Prostate gland (tissue), 2 donors: ENCODE measurements around the gene CNTN4. TPM values are rescaled to one million over a fixed set of nuclear protein-coding genes. Genes with fewer than 3 reads are reported as not detected.

Experiments used
- DNase-seq: peaks from one replicate; pipeline ENCODE4 v3.0.0-alpha.2; 2019; ENCODE audit warnings: low spot score
- H3K27ac ChIP-seq, 2 donors: fragments of 200-600 bp; sonication (generic); 2 replicates each; pipeline ENCODE4 v1.5.1; 2017 to 2019
- H3K27me3 ChIP-seq: fragments of 200-600 bp; sonication (generic); replicated peaks from 2 replicates; pipeline ENCODE4 v1.5.1; 2019; ENCODE audit not compliant: insufficient read depth
- H3K36me3 ChIP-seq, 2 donors: fragments of 200-600 bp; sonication (generic); 1 replicate in 1 of 2; 2 replicates in 1 of 2; pipeline versions ENCODE4 v1.5.1 to v1.8.1; 2017 to 2019
- H3K4me1 ChIP-seq: fragments of 200-600 bp; sonication (generic); replicated peaks from 2 replicates; pipeline ENCODE4 v1.5.1; 2019
- H3K4me3 ChIP-seq, 2 donors: fragments of 200-600 bp; sonication (generic); 2 replicates each; pipeline ENCODE4 v1.5.1; 2017 to 2019
- H3K9me3 ChIP-seq: fragments of 200-600 bp; sonication (generic); 2 replicates; pipeline ENCODE4 v1.5.1; 2017
- CTCF ChIP-seq, 4 experiments: fragments of 200-600 bp in 2 of 4; fragments of 450-650 bp in 2 of 4; sonication (generic) in 2 of 4; IDR thresholded peaks; 1 replicate in 3 of 4; 2 replicates in 1 of 4; pipeline ENCODE4 v1.5.1; 2016 to 2019; ENCODE audit warnings: antibody characterized with exemption in 4 of 4, mild to moderate bottlenecking in 2 of 4, moderate library complexity in 2 of 4
- POLR2A ChIP-seq: fragments of 450-650 bp; IDR thresholded peaks from one replicate; pipeline ENCODE4 v1.6.1; 2016; ENCODE audit warnings: antibody characterized with exemption, mild to moderate bottlenecking
- POLR2AphosphoS5 ChIP-seq: sonication (generic); formaldehyde crosslinking; IDR thresholded peaks from one replicate; pipeline ENCODE4 v1.6.1; 2017; ENCODE audit warnings: antibody characterized with exemption
- WGBS: methylation state at CpG from one replicate; pipeline ENCODE4 v1.1.5; 2018; 5-methylcytosine and 5-hydroxymethylcytosine counted together
- intact Hi-C: fragments of 100-400 bp; cut with DNase I; formaldehyde crosslinking; loops from one replicate; pipeline ENCODE4 v1.14.2; 2022
- total RNA-seq, 2 donors: library from RNA; depleted of rRNA; stranded (reverse); fragments of >200 nt; gene quantifications; one replicate each; pipeline ENCODE4 v1.1.0, GENCODE V29; 2016

CNTN4 gene
- total RNA-seq, 2 donors from 2014 or later, result 1.5 to 5.7 TPM

GRCh38 chr3:2266606-2267005, 167.9 kb downstream of the CNTN4 start:
- Histone ChIP-seq H3K4me3 (no peak overlapping the region), H3K36me3 (no peaks in the 10 kb centered on the region), H3K4me1 (no peaks in the 10 kb centered on the region), H3K27me3 (no peaks in the 10 kb centered on the region), H3K9me3 (no peaks in the 10 kb centered on the region), H3K27ac (no peak overlapping the region)
- 42% methylated on average over 1 of the region's 1 CpG for WGBS
- no peak for DNase-seq
- intact Hi-C loops, result no loop called here
- TF ChIP-seq POLR2A (no peak), POLR2AphosphoS5 (no peak), CTCF (IDR thresholded peaks at IDR 0.05) (no peak)

GRCh38 chr3:2268779-2269178, 170.1 kb downstream of the CNTN4 start:
- WGBS, result 56% methylated on average over 3 of the region's 3 CpGs
- Histone ChIP-seq H3K9me3 (no peaks in the 10 kb centered on the region), H3K27ac (no peak overlapping the region), H3K27me3 (no peaks in the 10 kb centered on the region), H3K36me3 (no peaks in the 10 kb centered on the region), H3K4me1 (no peaks in the 10 kb centered on the region), H3K4me3 (no peak overlapping the region)
- intact Hi-C loops, result no loop called here
- TF ChIP-seq POLR2A, result no peak
- no peak for TF ChIP-seq POLR2AphosphoS5
- no peak for TF ChIP-seq CTCF (IDR thresholded peaks at IDR 0.05)
- DNase-seq, result no peak

DNA sequence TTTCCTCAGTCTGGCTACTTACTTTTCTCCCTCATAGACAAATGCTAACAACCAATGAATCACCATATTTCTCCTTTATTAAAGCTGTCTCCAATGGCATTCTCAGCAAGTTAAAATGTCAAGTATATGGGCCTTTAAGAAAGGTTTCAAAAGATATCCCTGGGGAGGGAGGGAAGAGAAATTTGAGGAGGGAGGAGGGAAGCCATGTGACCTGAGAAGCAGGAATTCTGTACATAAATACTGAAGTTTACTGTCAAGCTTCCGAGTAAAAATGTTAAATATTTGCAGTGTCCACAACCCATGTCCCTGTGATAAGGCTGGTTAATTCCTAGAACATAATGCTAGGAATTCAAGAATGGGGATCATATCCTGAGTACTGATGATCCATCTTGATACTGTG, 175.9 kb downstream of the CNTN4 start:
- TF ChIP-seq POLR2A (no peak), CTCF (IDR thresholded peaks at IDR 0.05) (no peak), POLR2AphosphoS5 (no peak)
- Histone ChIP-seq H3K4me1 (no peaks in the 10 kb centered on the region), H3K27ac (no peak overlapping the region), H3K36me3 (no peaks in the 10 kb centered on the region), H3K27me3 (no peaks in the 10 kb centered on the region), H3K4me3 (no peak overlapping the region), H3K9me3 (no peaks in the 10 kb centered on the region)
- DNase-seq, result no peak
- WGBS, result 14% methylated on average over 1 of the region's 1 CpG
- intact Hi-C loops, result no loop called here

DNA sequence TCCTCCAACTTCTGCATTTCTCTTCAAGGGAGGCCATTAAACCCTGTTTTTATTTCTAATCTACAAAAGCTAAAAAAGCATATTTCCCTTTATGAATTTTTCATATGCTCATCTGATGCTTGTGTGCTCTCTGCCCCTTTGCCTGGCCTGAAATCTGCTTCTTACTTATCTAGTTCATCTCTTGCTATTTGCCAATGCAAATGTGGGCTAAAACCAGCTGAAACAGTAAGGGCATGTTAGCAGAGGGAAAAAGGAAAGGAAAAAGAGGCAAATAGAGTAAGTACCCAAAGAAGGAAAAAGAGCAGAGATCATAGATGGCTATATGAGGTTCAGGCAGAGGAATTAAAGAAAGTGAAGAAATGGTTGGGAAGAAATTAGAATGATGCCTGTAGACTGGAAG, 185.2 kb downstream of the CNTN4 start:
- no peak for DNase-seq
- Histone ChIP-seq H3K27ac (no peak overlapping the region), H3K9me3 (no peaks in the 10 kb centered on the region), H3K36me3 (no peaks in the 10 kb centered on the region), H3K4me1 (no peaks in the 10 kb centered on the region), H3K27me3 (no peaks in the 10 kb centered on the region), H3K4me3 (no peak overlapping the region)
- TF ChIP-seq POLR2AphosphoS5, result no peak
- no peak for TF ChIP-seq CTCF (IDR thresholded peaks at IDR 0.05)
- no peak for TF ChIP-seq POLR2A
- intact Hi-C loops, result no loop called here

DNA sequence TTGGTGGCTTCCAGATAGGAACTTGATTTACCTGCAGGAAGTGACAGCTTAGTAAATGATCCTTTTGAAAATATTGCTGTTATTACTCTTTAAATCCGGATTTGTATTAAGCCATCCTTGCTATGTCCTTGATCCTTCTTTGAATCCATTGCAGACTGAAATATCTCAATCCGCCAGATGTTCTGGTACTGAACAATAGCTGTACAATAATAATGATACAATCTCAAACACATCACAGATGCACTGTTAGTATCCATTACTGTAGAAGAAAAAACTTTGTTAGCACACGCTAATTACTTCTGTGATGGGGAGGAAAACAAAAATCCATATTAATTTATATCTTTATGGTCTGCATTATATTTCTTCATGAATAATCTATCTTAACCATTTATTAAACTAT, 202.3 kb downstream of the CNTN4 start:
- DNase-seq, result no peak
- no peak overlapping the region for H3K27ac ChIP-seq
- no peaks in the 10 kb centered on the region for H3K9me3 ChIP-seq
- no peak overlapping the region for H3K4me3 ChIP-seq
- H3K36me3 ChIP-seq, result no peaks in the 10 kb centered on the region
- 90% methylated on average over 3 of the region's 3 CpGs for WGBS
- H3K4me1 ChIP-seq, result no peaks in the 10 kb centered on the region
- no peaks in the 10 kb centered on the region for H3K27me3 ChIP-seq
- intact Hi-C loops, result no loop called here
- TF ChIP-seq POLR2AphosphoS5, result no peak
- TF ChIP-seq CTCF (IDR thresholded peaks at IDR 0.05), result no peak
